CD4-positive, alpha-beta T cell (primary cell): ENCODE data around the gene PDE8B. TPM values are rescaled to one million over a fixed set of nuclear protein-coding genes. Genes with fewer than 3 reads are reported as not detected.

Source experiments
- ATAC-seq: fragments of 200-7000 bp; cut with Tn5 transposase; one replicate; pipeline ENCODE4 v1.10.0; 2022; ENCODE audit warnings: mild to moderate bottlenecking; ENCODE audit not compliant: poor library complexity
- CTCF ChIA-PET: fragments of 350-600 bp; sonication (Branson Sonifier 250); formaldehyde crosslinking; loops from one replicate; lab custom pipeline; 2021; ENCODE audit warnings: antibody characterized with exemption, inconsistent platforms; lab: Charles Lee
- POLR2A ChIA-PET: fragments of 350-600 bp; sonication (Branson Sonifier 250); formaldehyde crosslinking; loops from one replicate; lab custom pipeline; 2021; ENCODE audit warnings: antibody characterized with exemption, inconsistent platforms; lab: Charles Lee
- DNase-seq, 14 experiments: peaks; one replicate each; pipeline ENCODE4 v3.0.0-alpha.2; 2013 to 2020; ENCODE audit warnings: mixed read lengths in 2 of 14
- H3K27ac ChIP-seq, 2 donors: one replicate each; pipeline versions ENCODE4 v1.5.1 to v1.7.0; 2013; ENCODE audit warnings: low read length in 2 of 2, low read depth in 1 of 2, mild to moderate bottlenecking in 1 of 2
- H3K27me3 ChIP-seq, 2 experiments: 1 replicate in 1 of 2; 2 replicates in 1 of 2; pipeline versions ENCODE4 v1.6.1 to v1.7.0; 2013; ENCODE audit warnings: low read length in 2 of 2, control low read depth in 1 of 2, mild to moderate bottlenecking in 1 of 2, moderate library complexity in 1 of 2; ENCODE audit not compliant: insufficient read depth in 2 of 2, control insufficient read depth in 1 of 2
- H3K36me3 ChIP-seq: one replicate; pipeline ENCODE4 v1.6.1; 2013; ENCODE audit warnings: low read length, control low read depth; ENCODE audit not compliant: insufficient read depth
- H3K4me1 ChIP-seq: one replicate; pipeline ENCODE4 v1.6.1; 2013; ENCODE audit warnings: low read length, control low read depth; ENCODE audit not compliant: insufficient read depth
- H3K4me3 ChIP-seq: one replicate; pipeline ENCODE4 v1.5.1; 2013; ENCODE audit warnings: mild to moderate bottlenecking, low read length, moderate library complexity
- H3K9me3 ChIP-seq, 2 experiments: 1 replicate in 1 of 2; 2 replicates in 1 of 2; pipeline versions ENCODE4 v1.6.1 to v1.7.0; 2013; ENCODE audit warnings: low read length in 2 of 2, mild to moderate bottlenecking in 2 of 2, control low read depth in 1 of 2, moderate library complexity in 1 of 2; ENCODE audit not compliant: control insufficient read depth in 1 of 2, insufficient read depth in 1 of 2
- H3K27ac Mint-ChIP-seq: one replicate; pipeline ENCODE4 v1.8.0; 2020; ENCODE audit warnings: mixed read lengths
- H3K27me3 Mint-ChIP-seq: one replicate; pipeline ENCODE4 v1.8.0; 2021; ENCODE audit warnings: mixed read lengths
- H3K36me3 Mint-ChIP-seq: one replicate; pipeline ENCODE4 v1.8.0; 2021; ENCODE audit warnings: low read depth, mixed read lengths
- H3K4me1 Mint-ChIP-seq: one replicate; pipeline ENCODE4 v1.8.0; 2021; ENCODE audit warnings: low read depth, mixed read lengths
- H3K4me3 Mint-ChIP-seq: one replicate; pipeline ENCODE4 v1.8.0; 2020; ENCODE audit warnings: mild to moderate bottlenecking, mixed read lengths
- H3K9me3 Mint-ChIP-seq: one replicate; pipeline ENCODE4 v1.8.0; 2020; ENCODE audit warnings: mixed read lengths
- CTCF ChIP-seq: fragments of 200-600 bp; IDR thresholded peaks from one replicate; pipeline ENCODE4 v1.8.0; 2022; ENCODE audit warnings: antibody characterized with exemption, mild to moderate bottlenecking
- intact Hi-C, 2 experiments: fragments of 100-400 bp; cut with DNase I in 1 of 2; cut with micrococcal nuclease in 1 of 2; formaldehyde crosslinking; loops; one replicate each; pipeline versions ENCODE4 v1.15.1 to v1.9.0; 2023 to 2025; cut with DNase I, micrococcal nuclease
- total RNA-seq, 174 experiments: library from RNA in 2 of 174; stranded (reverse) in 2 of 174; gene quantifications; one replicate each; pipeline ENCODE4 v1.2.3 and lab custom pipeline; 2021 to 2026

PDE8B gene
- total RNA-seq, 2 experiments from 2014 or later: 0.22 to 0.27 TPM

- intact Hi-C loops: no loop called here
- Histone ChIP-seq H3K27ac (no peak overlapping the region), H3K36me3 (no peaks in the 10 kb centered on the region), H3K4me3 (no peak overlapping the region), H3K4me1 (peaks cover 10% of the 10 kb centered on the region), H3K27me3 (peaks cover 27 to 56% of the 10 kb centered on the region in 2 experiments), H3K9me3 (no peaks in the 10 kb centered on the region)
- no peaks in the 10 kb centered on the region for H3K36me3 Mint-ChIP-seq
- H3K4me1 Mint-ChIP-seq: peaks cover 21% of the 10 kb centered on the region
- CTCF ChIA-PET: interaction anchor here (1.6 kb wide), 1 partner anchor 56 kb away, joined by 3 read pairs; no protein-coding TSS in a partner anchor
- H3K4me3 Mint-ChIP-seq: no peak overlapping the region
- H3K27me3 Mint-ChIP-seq: peaks cover 75% of the 10 kb centered on the region
- no peak overlapping the region for H3K27ac Mint-ChIP-seq
- TF ChIP-seq CTCF: no peak
- POLR2A ChIA-PET: no interaction called here
- DNase-seq (no peak), ATAC-seq (no peak)
- no peaks in the 10 kb centered on the region for H3K9me3 Mint-ChIP-seq
Observed at GRCh38 chr5:77214151-77214550, 3.7 kb downstream of the PDE8B start.

GRCh38 chr5:77218263-77218662 is 7.8 kb downstream of the PDE8B start:
- ATAC-seq (no peak), DNase-seq (no peak)
- POLR2A ChIA-PET: no interaction called here
- Mint-ChIP-seq H3K27ac (no peak overlapping the region), H3K4me3 (no peak overlapping the region), H3K9me3 (no peaks in the 10 kb centered on the region), H3K27me3 (peaks cover 62% of the 10 kb centered on the region), H3K36me3 (no peaks in the 10 kb centered on the region), H3K4me1 (no peaks in the 10 kb centered on the region)
- Histone ChIP-seq H3K36me3 (no peaks in the 10 kb centered on the region), H3K4me3 (no peak overlapping the region), H3K4me1 (no peaks in the 10 kb centered on the region), H3K27ac (no peak overlapping the region), H3K9me3 (no peaks in the 10 kb centered on the region), H3K27me3 (peaks cover 14 to 32% of the 10 kb centered on the region in 2 experiments)
- TF ChIP-seq CTCF: no peak
- CTCF ChIA-PET: interaction anchor here (1.3 kb wide), 1 partner anchor 68 kb away, joined by 3 read pairs; no protein-coding TSS in a partner anchor
- intact Hi-C loops: no loop called here

GRCh38 chr5:77221115-77221514 is 10.6 kb downstream of the PDE8B start:
- ATAC-seq (no peak), DNase-seq (no peak)
- H3K4me1 ChIP-seq: no peaks in the 10 kb centered on the region
- ChIA-PET CTCF (no interaction called here), POLR2A (no interaction called here)
- Mint-ChIP-seq H3K4me3 (no peak overlapping the region), H3K36me3 (no peaks in the 10 kb centered on the region), H3K4me1 (no peaks in the 10 kb centered on the region), H3K9me3 (no peaks in the 10 kb centered on the region), H3K27ac (no peak overlapping the region), H3K27me3 (peaks cover 49% of the 10 kb centered on the region)
- no peak overlapping the region for H3K27ac ChIP-seq
- TF ChIP-seq CTCF: no peak
- no peaks in the 10 kb centered on the region for H3K36me3 ChIP-seq
- H3K9me3 ChIP-seq: no peaks in the 10 kb centered on the region
- intact Hi-C loops: no loop called here
- H3K4me3 ChIP-seq: no peak overlapping the region
- H3K27me3 ChIP-seq: peaks cover 7 to 9% of the 10 kb centered on the region in 2 experiments
